Inflammatory macrophage treated with lipopolysaccharide for 1 hour (primary cell): ENCODE data around the gene SIGLEC12.
A peak's percentile ranks its signal among the peaks of the same experiment; 100 is the strongest.
"Not testable (repeated sequence)": the region's sequence is repeated elsewhere in the genome, so short reads cannot be mapped to it uniquely, and the experiment has no call there.

ENCODE experiments used
- DNase-seq, 2 donors: peaks; one replicate each; pipeline ENCODE4 v3.0.0-alpha.2; 2020 to 2022

SIGLEC12 gene

DNA sequence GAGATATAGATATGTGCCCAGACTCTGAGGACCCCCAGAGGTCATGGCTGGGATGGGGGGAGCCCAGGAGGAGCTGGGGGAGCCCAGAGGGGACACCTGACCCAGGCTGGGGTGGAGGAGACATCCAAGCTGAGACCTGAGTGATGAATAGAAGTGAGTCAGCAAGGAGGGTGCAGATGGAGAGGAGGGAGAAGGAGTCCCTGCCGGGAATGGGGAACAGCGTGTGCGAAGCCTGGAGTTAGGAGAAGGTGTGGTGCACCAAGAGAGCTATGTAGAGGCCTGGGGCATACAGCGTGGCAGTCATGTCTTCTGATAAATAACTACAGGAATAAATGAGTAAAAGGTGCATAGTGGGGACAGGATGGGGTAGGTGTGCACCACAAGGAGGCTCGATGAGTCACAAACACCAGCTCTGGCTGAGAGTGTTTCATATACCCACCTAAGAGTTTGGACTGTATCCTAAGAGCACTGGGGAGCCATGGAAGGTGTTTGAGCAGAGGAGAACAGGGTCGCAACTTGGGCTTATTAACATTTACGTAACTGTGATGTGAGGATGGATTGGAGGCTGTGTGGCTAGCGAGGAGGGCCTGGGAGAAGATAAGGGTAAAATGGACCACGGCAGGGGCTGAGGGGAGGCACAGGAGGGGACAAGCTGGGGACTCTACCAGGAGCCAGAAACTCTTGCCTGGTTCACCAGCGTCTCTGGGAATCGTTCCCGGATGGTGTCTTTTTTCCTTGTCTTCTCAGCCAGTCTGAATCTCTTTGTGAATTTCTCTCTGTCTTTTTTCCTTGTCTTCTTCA lies 21.9 kb downstream of the SIGLEC12 start:
- DNase-seq, result no peak

DNA sequence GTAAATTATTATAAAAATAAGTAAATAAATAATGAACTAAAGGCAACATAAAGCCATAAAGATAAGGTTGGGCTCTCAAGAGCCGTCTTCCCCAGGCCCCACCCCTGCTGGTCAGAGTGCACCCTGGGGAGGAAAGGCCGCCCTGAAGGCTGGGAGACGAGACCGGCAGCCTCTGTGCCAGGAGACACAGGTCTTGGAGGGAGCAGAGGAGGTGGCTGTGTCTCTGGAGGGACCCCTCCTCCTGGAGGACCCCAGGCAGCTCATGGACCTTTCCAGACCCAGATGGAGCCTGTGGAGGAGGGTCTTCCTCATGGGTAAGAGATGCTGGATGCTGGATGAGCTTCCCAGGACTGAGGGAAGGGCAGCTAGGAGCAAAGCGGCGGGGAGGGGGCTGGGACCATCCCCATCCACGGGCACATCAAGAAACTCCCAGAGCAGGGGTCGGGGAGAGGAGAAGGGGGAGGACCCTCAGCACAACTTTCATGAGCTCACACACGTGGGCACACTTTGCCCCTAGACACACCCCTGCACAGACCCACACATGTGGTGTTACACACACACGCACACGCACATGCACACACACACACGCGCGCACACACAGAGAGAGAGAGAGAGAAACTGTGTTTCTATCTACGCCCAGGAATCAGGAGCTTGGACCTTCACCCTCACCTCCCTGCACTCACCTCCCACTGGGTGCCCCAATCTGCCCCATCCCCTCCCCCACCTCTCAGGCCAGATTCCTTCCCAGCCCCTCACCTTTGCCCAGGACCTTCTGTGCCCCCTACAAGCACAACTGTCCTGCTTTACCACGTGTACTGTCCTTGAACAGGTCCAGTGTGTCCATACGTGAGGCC lies 23.0 kb downstream of the SIGLEC12 start, which contains the start of gene CEACAM18:
TSS of gene CEACAM18 (plus strand) at position 159 of the 854 bp plus-strand sequence.
- no peak for DNase-seq

GRCh38 chr19:51477344-51477743 lies 24.3 kb downstream of the SIGLEC12 start:
- DNase-seq, result no peak

DNA sequence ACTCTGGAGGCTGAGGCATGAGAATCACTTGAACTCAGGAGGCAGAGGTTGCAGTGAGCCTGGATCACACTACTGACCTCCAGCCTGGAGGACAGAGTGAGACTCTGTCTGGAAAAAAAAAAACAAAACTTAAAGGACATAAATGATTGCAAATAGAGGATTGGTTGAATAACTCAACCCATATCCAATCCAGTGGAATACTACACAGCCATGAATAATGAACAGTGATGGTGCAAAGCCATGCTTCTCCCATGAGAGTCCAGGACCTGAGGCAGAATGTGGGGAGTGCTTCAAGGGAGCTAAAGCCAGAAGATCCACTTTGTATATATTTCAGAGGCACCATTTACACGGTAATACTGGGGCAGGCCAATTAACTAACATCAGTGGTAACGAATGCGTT lies 25.4 kb downstream of the SIGLEC12 start:
- DNase-seq, result no peak

GRCh38 chr19:51473009-51473707 lies 28.4 kb downstream of the SIGLEC12 start:
- peak; percentile 53 to 98 for DNase-seq

- DNase-seq, result no peak
Measured at GRCh38 chr19:51472607-51473006, 29.0 kb downstream of the SIGLEC12 start.

GRCh38 chr19:51471527-51471926 lies 30.1 kb downstream of the SIGLEC12 start:
- DNase-seq, result no peak

GRCh38 chr19:51470966-51471365 lies 30.6 kb downstream of the SIGLEC12 start:
- DNase-seq, result peak; percentile 34 to 61

- DNase-seq, result no peak
Measured at GRCh38 chr19:51469629-51470028, 32.0 kb downstream of the SIGLEC12 start.

DNA sequence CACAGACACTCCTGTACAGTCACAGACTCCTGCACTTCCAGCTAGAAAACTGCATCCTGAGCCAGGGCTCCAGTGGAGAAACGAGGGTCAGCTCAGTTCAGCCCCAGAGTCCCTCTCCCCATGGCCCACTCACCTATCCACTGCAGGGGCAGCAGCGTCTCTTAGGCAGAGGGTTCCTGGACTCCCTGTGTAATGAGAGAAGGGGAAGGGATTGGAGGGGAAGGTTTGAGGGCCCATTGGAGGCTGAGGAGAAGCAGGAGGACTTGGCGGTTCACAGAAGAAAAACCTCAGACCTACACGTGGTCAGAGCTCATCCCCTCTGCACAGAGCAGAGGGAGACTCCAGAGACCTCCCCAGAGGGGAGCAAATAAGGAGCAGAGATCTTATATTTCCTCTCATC lies 32.4 kb downstream of the SIGLEC12 start:
- DNase-seq, result no peak

- DNase-seq, result no peak
Measured at GRCh38 chr19:51468545-51468920, 33.1 kb downstream of the SIGLEC12 start.

DNA sequence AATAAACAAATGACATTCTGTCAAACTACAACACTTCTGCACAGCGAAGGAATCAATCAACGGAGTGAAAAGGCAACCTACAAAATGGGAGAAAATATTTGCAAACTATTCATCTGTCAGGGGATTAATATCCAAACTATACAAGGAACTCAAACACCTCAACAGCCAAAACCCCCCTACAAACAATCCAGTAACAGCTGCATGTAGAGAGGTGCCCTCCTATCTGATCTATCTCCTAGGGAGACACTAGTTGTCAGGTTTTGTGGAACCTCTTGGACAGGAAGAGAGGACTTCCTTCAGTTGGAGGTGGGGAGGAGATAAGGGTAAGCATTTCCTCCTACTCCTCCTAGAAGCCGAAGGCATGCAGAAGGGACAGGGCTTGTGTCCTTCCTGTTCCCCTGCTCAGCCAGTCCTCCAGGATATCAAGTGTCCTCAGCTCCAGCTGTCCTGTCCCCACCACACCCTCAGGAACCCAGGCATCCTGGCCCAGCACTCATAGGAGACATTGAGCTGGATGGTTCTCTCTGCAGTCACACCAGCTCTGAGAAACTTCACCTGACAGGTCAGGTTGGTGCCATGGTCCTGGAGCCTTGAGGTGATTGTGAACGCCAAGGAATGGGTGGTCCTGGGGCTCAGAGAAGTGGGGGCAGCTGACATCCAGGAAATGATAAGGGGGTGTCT lies 33.6 kb downstream of the SIGLEC12 start:
- no peak for DNase-seq

- DNase-seq, result peak in 1 of 2 donors; percentile 19
Measured at GRCh38 chr19:51466723-51467122, 34.9 kb downstream of the SIGLEC12 start.

GRCh38 chr19:51463976-51464581 lies 37.5 kb downstream of the SIGLEC12 start:
- DNase-seq, result not testable (repeated sequence)

DNA sequence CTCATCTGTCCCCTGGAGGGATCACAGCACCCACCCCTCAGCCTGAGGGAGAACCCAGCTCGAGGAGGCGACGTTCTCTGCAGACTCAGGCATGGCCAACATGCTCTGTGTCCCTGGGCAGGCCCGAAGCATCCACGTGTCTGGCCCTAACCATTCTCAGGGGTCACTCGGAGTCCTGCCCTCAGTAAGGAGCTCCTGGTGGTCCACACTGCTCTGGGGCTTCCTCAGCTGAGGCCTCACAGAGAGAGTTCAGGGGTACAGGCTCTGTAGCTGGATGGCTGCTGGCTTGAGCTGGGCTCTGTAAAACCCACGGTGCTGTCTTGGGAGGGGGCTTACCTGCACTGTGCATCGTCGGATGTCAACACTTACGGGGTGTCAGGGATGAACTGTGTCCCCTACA lies 38.9 kb downstream of the SIGLEC12 start:
- no peak for DNase-seq

- DNase-seq, result no peak
Measured at GRCh38 chr19:51462276-51462675, 39.3 kb downstream of the SIGLEC12 start.

DNA sequence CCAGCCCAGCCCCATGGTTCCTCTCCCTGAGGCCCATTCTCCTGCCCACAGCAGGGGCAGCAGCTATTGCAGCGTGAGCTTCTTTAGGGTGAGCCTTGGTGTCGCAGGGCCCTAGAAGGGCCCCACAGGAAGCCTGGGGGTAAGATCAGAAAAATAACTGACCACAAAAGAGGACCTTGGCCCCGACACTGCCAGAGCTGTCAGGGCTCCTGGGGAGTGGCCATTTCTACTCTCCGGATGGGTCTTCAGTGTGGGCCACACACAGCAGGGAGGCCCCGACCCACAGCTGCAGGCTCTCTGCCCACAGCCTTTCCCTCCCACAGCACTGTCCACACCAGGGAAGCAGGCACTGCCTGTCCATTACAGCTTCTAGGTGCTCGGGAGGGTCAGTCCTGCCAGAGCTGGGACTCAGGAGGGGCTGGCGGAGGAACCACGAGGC lies 39.9 kb downstream of the SIGLEC12 start:
- peak in 1 of 2 donors; percentile 18 for DNase-seq

GRCh38 chr19:51460164-51460992 lies 41.2 kb downstream of the SIGLEC12 start:
- DNase-seq, result peak; percentile 30 to 39

GRCh38 chr19:51458899-51459505 lies 42.6 kb downstream of the SIGLEC12 start:
- DNase-seq, result no peak

DNA sequence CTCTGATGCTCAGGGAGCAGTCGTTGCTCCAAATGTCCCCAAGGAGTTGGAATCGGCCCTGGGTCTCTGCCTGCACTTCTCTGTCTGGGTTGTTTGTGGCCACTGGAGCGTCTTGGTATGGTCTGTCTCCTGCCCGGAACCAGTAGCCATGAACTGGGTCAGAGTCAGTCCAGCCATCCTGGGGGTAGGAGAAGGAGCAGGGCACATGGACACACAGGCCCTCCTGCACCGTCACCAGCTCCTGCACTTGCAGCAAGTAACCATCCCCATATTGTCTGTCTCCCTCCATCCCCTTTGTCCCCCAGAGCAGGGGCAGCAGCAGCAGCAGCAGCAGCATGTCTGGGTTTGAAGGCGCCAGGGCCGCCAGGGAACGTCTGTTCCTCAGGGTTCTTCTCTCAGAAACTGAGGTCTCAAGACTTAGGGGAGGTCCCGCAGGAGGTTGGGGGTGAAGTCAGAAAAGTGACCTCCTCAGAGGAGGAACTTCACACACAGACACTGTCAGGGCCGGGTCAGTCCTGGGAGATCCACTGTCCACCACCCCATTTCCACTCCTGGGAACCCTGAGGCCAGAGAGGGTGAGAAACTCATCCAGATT lies 43.5 kb downstream of the SIGLEC12 start, which contains the start of gene SIGLEC8:
TSS of gene SIGLEC8 (minus strand) at position 404 of the 595 bp plus-strand sequence. CDS start at position 337, 67 bp downstream.
- DNase-seq, result no peak
